ENCODE data around the gene NTN5.
"Not testable (repeated sequence)": the region's sequence is repeated elsewhere in the genome, so short reads cannot be mapped to it uniquely, and the experiment has no call there.

Gene NTN5

DNA sequence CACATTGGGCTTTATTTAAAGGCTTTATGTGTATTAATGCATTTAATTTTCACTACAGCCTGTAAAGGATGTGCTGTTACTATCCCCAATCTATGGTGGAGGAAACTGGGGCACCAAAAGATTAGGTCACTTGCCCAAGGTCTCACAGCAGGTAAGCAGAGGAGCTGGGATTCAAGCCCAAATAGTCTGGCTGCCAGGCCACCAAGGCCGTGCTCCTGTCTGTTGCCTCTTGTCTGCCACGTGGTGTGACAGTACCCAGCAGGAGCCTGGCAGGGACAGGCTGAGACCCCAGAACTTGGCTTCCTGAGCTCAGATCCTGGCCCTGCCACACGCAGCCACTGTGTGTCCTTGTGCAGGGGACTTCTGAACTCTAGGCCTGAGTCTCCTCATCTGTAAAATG is 4.5 kb downstream of the NTN5 start:
- no peak for DNase-seq

DNA sequence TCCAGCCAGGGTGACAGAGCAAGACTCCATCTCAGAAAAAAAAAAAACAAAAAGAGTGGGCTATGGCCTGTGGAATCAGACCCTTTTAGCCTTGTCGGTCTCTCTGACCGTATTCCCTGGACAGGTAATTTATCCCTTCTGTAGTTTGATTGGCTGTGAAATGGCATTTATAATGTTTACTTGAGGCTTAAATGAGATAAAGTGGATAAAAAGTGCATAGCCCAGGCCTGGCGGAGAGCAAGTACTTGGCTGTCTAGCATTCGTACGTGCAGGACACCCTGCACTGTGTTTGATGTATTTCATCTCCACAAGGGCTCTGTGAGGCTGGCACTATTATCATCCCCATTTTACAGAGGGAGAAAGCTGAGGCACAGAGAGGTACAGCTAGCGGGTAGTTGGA is 7.0 kb downstream of the NTN5 start:
- DNase-seq: no peak

DNA sequence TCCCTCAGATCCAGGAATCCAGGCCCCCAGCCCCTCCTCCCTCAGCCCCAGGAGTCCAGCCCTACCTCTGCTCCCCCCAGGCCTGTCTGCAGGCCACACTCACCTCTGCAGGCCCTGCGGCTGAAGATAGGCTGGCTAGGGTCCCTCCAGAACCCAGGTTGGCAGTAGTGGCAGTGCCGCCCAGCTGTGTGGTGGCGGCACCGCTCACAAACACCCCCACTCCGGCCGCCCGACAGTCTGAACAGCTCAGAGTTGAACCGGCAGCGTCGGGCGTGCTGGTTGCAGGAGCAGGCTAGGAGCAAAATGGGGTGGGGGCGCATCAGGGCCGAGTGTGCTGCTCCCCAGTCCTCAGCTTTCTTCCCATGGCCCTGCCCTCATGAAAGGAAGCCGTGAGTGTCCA is 8.3 kb downstream of the NTN5 start:
- no peak for DNase-seq

DNA sequence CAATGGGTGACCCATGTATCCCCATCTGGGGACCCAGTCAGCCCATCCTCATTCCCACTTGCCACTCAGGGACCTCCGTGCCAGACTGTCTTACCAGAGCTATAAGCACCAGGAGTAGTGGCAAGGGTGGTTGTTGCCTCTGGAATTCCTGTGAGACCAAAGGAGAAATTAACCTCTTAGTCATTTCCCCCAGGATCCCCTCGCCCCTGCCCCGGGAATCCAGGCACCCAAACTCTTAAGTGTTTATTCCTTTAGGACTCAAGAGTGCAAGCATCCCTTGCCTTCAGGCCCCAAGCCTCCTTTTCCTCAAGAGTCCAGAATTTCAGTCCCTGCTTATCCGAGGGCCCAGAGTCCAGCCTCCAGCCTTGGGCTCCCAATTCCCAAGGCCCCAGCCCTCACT is 9.2 kb downstream of the NTN5 start:
- no peak for DNase-seq

DNA sequence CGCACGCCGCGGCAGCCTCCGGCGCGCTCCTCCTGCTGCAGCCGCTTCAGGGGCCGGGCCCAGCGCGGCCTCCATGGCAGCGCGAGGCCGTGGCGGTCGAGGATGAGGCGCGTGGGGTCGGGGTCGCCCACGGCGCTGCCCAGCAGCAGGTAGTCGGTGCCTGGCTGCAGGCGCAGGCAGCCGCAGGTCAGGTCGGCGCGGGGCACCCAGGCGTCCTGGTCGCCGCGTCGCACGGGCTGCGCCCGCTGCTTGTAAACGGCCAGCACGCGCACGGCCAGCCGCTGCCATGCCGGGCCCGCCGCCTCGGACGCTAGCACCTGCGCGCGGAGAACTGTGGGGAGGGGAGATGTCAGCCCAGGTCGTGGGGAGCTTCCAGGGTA is 11.1 kb downstream of the NTN5 start:
- no peak for DNase-seq

DNA sequence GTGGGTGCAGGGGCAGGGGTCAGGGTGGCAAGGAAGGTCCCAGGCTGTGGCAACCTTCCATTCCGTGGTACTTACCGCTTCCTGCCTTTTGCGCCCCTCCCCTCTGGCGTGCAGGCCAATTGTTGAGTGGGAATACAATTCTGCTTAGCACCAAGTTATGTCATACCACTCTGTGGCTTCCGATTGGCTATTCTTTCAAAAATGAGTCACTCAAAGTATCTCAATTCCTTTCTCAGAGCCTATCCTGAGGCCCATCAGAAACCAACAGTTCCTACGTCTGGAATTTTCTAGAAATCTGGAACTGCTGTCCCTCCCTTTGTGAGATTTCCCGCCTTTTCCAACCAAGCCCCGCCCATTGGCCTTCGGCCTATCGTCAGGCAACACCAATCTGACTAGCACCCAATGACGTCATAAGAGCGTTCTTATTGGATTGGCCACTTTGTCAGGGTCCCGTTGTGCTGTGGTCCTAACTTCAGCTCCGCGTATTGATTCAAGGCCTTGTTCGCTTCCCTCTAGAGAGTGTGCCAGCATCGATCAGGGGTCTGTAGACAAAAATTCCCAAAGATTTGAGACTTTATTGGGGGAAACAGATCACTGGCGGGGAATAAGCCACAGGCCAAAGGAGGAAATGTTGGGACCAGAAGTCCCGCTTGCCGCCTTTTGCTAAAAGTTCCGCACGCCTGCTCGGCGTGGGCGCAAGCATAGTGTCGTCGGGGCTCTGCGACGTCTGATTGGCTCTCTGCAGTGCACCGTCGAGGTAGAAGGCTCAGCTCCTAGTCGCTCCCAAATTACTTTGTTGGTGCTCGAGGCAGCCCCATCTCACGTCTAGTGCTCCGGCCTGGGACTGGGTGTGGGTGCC is 11.7 kb downstream of the NTN5 start:
- DNase-seq: no peak

DNA sequence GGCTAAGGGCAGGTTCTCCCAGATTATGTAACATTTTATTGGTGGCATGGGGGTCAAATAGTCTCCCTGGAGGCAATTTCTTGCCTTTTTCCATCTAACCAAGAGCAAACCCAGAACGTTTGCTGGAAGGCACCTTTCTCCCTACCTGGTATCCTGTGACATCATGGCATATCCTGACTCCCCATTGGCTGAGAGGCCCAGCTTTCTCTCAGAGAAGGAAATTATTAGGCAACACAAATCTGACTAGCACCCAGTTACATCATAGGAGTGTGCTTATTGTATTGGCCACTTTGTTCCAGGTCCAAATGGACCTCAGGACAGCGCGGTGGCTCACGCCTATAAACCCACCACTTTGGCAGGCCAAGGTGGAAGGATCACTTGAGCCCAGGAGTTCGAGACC is 13.0 kb downstream of the NTN5 start:
- no peak for DNase-seq

DNA sequence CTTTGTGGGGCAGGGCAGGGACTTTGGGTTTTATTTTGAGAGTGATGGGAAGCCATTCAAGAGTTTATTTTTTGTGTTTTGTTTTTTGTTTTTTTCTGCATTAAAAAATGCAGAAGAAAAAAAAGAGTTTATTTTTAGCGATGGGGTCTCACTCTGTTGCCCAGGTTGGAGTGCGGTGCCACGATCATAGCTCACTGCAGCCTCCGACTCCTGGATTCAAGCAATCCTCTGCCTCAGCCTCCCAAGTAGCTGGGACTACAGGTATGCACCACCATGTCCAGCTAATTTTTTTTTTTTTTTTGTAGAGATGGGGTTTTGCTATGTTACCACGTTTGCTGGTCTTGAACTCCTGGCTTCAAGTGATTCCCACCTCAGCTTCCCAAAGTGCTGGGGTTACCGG is 14.3 kb downstream of the NTN5 start:
- DNase-seq: no peak

DNA sequence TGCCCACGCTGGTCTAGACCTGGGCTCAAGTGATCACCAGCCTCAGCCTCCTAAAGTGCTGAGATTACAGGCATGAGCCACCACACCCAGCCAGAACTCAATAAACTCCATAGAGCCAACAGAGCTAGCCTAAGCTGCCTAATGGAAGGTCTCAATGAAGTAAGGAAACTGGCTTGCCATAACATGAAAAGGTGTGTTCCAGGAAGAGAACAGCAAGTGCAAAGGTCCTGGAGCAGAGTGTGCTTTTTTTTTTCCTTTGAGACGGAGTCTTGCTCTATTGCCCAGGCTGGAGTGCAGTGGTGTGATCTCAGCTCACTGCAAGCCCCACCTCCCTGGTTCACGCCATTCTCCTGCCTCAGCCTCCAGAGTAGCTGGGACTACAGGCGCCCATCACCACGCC is 15.0 kb downstream of the NTN5 start:
- DNase-seq: not testable (repeated sequence)

DNA sequence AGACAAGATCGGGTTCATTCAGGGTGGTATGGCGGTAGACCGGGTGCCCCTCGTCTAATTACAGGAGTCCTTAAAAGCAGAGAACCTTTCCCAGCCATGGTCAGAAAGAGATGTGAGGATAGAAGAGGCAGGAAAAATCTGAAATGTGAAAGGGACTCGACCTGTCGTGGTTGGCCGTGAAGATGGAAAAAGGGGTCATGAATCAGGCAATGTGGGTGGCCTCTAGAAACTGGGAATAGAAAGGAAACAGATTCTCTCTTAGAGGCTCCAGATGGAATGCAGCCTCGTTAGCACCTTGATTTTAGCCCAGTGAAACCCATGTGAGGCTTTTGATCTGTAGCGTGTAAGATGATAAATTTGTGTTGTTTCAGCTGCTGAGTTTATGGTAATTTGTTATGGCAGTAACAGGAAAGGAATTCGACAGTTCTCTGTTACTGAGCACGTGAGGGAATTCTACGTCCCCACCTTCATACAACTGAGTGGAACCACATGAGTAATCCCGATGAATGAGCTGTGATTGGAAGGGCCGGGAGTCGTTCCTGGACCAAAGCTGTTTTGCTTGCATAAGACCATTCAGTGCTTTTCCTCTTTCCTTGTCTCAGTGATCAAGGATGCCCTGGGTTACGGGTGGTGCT is 15.9 kb downstream of the NTN5 start:
- no peak for DNase-seq

DNA sequence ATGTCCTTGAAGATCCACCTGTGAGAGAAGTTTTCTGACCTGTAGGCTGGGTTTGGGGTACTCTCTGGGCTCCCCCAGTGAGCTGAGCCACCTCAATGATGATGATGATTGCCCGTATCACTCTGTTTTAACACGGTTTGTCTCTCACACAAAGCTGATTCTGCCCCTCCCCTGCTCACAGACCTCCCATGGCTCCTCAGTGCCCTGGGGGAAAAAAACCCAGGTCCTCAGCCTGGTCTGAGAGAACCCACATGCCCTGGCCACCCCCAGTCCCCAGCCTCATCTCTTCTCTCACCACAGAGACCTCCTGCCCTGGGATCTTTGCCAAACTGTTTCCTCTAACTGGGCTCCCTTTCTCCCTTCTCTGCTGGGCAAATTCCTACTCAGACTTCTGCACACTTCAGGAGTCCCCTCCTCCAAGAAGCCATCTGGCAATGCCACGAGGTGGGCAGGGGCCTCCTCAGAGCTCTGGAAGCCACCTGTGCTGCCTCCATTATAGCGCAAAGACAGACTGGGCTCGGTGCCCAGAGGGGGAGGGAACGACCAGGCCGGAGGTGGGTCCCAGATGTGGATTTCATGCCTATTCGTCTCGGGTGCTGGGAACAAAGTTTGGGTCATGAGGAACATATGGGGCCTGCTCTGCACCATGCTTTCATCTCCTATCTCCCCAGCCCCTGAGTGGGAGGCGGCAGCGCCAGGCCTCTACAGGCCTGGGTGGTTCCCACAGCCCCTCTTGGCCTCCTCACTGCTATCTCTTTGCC is 18.3 kb downstream of the NTN5 start:
- DNase-seq: peak; percentile 98

DNA sequence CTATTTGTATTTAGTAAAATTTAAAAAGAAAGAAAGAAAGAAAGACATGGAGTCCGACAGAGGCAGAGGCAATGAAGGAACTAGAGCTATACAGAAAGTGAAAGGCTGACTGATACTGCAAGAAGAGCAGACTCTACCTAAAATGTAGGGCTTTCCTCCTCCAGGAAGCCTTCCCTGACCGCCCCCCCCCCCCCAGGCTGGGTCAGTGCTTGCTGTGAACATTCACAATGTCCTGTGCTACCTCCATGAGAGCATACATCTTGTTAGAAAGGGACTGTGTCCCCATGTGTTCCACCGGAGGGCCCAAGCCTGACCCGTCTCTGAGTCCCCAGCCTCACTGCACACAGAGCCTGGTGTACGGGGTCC is 21.2 kb downstream of the NTN5 start:
- DNase-seq: no peak

DNA sequence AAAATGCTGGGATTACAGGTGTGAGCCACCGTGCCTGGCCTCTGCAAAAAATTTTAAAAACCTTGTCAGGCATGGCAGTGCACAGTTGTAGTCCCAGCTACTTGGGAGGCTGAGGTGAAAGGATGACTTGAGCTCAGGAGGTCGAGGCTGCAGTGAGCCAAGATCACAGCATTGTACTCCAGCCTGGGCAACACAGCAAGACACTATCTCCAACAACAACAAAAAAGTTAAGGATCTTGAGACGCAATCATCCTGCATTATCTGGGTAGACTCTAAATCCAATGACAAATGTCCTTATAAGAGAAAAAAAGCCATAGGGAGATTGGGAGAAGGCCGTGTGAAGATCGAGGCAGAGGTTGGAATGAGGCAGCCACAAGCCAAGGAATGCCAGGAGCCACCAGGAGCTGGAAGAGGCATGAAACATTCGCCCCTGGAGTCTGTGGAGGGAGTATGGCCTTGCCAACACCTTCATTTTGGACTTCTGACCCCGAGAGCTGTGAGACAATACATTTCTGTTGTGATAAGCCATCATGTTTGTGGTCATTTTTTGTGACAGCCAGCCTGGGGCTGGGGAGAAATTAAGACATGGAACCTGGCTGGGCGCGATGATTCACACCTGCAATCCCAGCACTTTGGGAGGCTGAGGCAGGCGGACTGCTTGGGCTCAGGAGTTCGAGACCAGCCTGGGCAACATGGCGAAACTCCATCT is 21.7 kb downstream of the NTN5 start:
- no peak for DNase-seq

DNA sequence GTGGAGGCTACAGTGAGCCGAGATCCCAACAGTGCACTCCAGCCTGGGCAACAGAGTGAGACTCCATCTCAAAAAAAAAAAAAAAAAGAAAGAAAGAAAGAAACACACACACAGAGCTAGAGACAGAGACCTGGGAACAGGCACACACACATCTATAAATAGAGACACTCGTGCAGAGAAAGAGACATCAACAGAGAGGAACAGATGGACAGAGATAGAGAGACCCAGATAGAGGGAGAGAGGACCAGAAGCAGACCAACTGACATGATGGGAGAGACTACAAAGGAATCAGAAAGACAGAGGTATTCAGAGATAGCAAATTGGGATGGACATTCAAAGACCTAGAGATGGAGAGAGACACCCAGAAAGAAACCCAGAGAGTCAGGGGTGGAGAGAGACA is 24.7 kb downstream of the NTN5 start:
- DNase-seq: no peak

DNA sequence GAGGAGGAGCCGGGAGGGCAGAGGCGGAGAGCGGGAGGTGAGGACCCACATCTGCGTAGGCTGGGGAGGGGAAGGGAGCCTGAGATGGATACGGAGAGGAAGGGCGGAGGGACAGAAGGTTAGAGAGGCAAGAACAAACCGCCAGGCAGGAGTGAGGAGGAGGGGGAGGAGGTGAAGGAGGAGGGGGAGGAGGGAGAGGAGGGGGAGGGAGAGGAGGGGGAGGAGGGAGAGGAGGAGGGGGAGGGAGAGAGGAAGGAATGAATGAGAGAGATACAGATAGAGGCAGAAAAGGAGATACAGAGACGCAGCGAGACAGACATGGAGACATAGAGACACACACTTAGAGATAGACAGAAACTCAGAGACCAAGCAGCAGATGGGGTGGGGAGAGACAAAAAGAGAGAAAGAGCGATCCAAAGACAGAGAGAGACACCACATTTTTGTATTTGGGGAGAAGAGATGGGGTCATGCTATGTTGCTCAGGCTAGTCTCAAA is 26.0 kb downstream of the NTN5 start:
- no peak for DNase-seq

DNA sequence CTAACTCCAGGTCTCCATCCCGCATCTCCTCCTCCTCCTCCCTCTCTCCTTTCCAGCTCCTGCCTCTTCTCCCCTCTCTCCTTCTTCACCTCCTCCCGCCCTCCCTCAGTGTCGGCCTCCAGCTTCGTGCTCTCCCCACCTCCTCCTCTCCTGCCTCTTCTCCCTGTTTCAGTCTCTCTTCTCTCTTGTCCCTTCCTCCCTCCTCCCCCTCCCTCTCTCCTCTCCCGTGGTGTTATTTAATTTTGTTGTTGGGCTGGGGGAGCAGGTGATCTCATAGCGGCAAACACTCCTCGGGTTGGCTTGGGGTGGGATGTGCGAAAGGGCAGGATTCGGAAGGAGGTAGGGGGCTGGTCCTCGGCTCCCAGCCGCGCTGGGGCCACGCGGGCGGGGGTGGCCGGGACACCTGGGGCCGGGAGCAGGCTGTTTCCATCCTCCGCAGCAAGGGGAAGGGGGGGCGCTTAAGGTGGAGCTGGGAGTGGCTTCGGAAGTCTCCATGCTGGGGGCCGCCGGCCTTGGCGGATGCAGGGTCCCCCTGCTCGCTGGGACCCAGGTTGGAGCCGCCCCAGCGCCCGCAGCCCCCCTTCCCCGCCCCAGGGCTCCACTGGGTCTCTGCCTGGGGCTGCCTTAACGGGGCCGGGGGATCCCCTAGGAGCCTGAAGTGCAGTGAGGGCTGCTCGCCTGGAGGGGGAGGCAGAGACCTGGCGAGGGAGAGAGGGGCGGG is 26.7 kb downstream of the NTN5 start, which contains the start of gene CA11:
Gene CA11, minus strand, starts transcription at position 187 of the 721 bp plus-strand sequence. CDS start 555 bp downstream, outside the sequence.
- peak; percentile 82 for DNase-seq

DNA sequence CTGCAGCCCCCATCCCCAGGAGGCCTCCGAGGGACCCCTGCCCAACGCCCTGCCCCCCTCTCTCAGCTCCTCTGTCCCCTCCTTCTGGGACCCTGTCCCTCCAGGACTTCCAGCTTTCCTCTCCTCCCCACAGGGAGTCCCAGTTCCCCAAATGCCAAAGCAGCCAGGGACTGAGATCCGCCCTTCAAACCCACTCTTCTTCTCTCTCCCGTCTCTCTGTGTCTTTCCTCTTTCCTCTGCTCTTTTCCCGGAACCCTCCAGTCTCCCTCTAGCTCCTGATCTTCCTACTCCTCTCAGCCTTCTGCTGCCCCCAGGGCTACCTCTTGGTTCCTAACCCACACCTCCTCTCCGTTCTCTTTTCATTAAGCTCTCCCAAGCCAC is 27.2 kb downstream of the NTN5 start:
- no peak for DNase-seq

DNA sequence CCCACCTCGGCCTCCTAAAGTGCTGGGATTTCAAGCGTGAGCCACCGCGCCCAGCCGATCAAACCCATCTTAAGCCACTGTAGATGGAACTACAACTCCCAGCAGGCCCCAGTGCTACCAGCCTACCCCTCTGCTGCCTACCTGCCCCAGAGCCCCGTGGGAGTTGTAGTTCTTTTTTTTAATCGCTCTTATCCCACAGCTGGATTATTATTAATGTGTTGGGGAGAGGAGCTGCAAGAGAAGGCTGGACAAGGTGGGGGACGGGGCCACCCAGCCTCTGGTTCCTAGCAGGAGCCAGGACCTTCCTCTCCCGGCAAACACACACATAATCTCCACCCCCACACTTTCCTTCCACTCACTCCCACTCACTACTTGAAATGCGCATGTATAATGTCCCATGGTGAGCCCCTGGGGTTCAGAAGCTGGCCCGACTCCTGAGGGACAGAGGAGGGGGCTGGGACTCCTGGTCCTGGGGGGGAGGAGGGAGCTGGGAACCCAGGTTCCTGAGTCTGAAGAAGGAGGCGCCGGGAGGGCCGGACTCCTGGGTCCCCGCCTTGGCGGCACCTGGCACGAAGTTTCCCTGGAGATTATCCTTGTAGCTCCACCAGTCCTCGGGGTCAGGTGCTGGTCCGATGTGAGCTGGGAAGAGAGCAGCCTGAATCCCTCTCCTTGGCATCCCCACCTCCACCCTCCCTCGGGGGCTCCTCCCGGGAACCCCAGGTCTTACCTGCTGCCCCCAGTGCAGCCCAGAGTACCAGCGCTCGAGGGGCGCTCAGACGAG is 27.8 kb downstream of the NTN5 start:
- DNase-seq: peak; percentile 31

DNA sequence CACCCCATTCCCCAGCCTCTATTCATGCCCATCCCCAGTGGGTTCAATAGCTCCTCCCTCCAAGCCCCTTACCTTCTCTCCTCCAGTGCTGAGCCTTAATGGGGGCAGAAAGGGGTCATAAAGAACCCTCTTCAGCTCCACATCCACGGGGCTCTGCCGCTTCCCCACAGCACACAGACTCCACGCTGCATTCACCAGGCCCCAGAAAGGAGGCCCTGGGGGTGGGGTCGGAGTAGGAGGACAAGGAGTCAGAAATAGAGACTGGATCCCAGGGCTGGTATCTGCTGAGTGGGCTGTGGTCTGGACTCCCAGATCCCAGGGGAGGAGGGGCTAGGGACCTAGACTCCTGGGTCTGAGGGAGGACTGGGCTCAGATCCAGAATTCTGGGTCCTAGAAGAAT is 28.5 kb downstream of the NTN5 start:
- DNase-seq: no peak

DNA sequence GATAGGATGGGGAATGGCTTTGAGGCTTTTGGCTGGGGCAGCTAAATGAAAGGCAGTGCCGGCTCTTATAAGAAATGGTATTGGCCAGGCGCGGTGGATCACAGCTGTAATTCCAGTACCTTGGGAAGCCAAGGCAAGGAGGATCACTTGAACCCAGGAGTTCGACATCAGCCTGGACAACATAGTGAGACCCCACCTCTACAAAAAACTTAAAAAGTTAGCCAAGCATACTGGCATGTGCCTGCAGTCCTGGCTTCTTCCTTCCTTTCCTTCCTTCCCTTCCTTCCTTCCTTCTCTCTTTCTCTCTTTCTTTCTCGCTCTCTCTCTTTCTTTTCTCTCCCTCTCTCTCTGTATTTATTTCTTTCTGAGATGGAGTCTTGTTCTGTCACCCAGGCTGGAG is 30.0 kb downstream of the NTN5 start:
- no peak for DNase-seq

DNA sequence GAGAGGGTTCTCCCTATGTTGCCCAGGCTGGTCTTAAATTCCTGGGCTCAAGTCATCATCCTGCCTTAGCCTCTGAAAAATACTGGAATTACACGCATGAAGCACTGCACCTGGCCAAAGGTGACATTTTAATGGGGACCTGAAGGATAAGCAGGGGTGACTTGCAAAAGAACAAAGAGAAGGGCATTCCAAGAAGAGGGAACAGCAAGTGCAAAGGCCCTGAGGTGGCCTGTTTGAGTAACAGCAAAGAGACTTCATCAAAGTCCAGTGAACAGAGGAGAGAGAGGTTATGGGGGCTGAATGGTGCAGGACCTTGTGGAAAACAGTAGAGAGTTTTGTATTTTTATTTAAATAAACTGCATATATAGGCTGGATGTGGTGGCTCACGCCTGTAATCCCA is 31.0 kb downstream of the NTN5 start:
- DNase-seq: no peak

All from NCI-H524 treated with DMSO at 0.1 percent for 48 hours (cell line).